Activated CD4-positive, alpha-beta T cell treated with anti-CD3 and anti-CD28 coated beads, Interleukin-2, amount 10 ng/mL, durations not matched to agents 7 days and 5 days (primary cell): ENCODE measurements around the gene STK11. TPM values are rescaled to one million over a fixed set of nuclear protein-coding genes. Genes with fewer than 3 reads are reported as not detected.

Experiments used
- CTCF ChIA-PET: fragments of 350-600 bp; sonication (Branson Sonifier 250); formaldehyde crosslinking; loops from one replicate; lab custom pipeline; 2021; ENCODE audit warnings: antibody characterized with exemption; lab: Charles Lee
- POLR2A ChIA-PET: fragments of 350-600 bp; sonication (Branson Sonifier 250); formaldehyde crosslinking; loops from one replicate; lab custom pipeline; 2021; ENCODE audit warnings: antibody characterized with exemption; lab: Charles Lee
- DNase-seq: peaks from one replicate; pipeline ENCODE4 v3.0.0-alpha.2; 2020
- H3K27ac Mint-ChIP-seq: one replicate; pipeline ENCODE4 v1.8.0; 2021; ENCODE audit warnings: mild to moderate bottlenecking, moderate library complexity, mixed read lengths
- H3K27me3 Mint-ChIP-seq: one replicate; pipeline ENCODE4 v1.8.0; 2021; ENCODE audit warnings: mixed read lengths
- H3K36me3 Mint-ChIP-seq: one replicate; pipeline ENCODE4 v1.8.0; 2021; ENCODE audit warnings: low read depth, mixed read lengths
- H3K4me1 Mint-ChIP-seq: one replicate; pipeline ENCODE4 v1.8.0; 2021; ENCODE audit warnings: mixed read lengths
- H3K4me3 Mint-ChIP-seq: one replicate; pipeline ENCODE4 v1.8.0; 2021; ENCODE audit warnings: mild to moderate bottlenecking, moderate library complexity, mixed read lengths
- H3K9me3 Mint-ChIP-seq: one replicate; pipeline ENCODE4 v1.8.0; 2021; ENCODE audit warnings: mixed read lengths
- total RNA-seq, 2 experiments: library from RNA; stranded (reverse); gene quantifications; one replicate each; pipeline ENCODE4 v1.2.3, GENCODE V29; 2021

STK11 gene
- total RNA-seq, 2 experiments from 2014 or later = 71.7 to 82.0 TPM

DNA sequence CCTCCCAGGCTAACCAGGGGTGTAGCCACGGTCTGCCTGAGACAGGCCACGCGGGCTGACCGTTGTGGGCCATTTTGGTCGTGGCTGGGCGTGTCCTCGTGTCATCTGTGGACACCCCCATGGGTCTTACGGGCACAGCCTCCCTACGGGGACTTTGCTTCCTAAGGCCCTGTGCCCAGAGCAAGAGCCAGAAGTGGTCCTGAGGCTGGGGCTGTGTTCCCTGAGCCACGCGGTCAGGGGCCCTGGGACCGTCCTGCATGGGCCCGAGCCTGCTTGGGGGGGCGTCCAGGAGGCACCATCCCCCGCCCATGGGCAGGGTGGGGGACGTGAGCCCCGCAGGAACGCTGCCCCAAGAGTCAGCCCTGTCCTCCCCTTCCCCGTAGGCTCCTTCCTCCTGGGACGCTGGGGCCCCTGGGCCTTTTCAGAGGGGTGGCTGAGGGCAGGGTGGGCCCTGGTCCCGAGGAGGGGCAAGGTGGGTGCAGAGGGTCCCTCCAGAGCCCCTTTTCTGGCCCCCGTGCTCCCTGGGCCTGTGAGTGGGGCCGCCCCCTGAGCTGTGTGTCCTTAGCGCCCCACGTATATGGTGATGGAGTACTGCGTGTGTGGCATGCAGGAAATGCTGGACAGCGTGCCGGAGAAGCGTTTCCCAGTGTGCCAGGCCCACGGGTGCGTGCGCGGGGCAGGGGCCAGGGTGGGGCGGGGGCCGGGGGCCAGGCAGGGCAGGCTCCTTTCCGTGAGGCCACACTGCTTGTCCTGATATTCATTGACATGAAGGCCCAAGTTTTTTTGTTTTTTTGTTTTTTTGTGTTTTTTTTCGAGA is 13.4 kb downstream of the STK11 start:
- Mint-ChIP-seq H3K36me3 (peaks cover 3% of the 10 kb centered on the region), H3K27me3 (no peaks in the 10 kb centered on the region), H3K9me3 (no peaks in the 10 kb centered on the region), H3K27ac (no peak overlapping the region), H3K4me1 (peaks cover 12% of the 10 kb centered on the region), H3K4me3 (no peak overlapping the region)
- CTCF ChIA-PET = interaction anchor here (2.5 kb wide), 1 partner anchor 22 kb away, joined by 8 read pairs; no protein-coding TSS in a partner anchor
- POLR2A ChIA-PET = no interaction called here
- no peak for DNase-seq

GRCh38 chr19:1219786-1220476 is 14.4 kb downstream of the STK11 start:
- no peaks in the 10 kb centered on the region for H3K9me3 Mint-ChIP-seq
- POLR2A ChIA-PET = no interaction called here
- DNase-seq = no peak
- no peaks in the 10 kb centered on the region for H3K27me3 Mint-ChIP-seq
- peaks cover 3% of the 10 kb centered on the region for H3K36me3 Mint-ChIP-seq
- no peak overlapping the region for H3K4me3 Mint-ChIP-seq
- CTCF ChIA-PET = no interaction called here
- H3K4me1 Mint-ChIP-seq = peaks cover 7% of the 10 kb centered on the region
- no peak overlapping the region for H3K27ac Mint-ChIP-seq

DNA sequence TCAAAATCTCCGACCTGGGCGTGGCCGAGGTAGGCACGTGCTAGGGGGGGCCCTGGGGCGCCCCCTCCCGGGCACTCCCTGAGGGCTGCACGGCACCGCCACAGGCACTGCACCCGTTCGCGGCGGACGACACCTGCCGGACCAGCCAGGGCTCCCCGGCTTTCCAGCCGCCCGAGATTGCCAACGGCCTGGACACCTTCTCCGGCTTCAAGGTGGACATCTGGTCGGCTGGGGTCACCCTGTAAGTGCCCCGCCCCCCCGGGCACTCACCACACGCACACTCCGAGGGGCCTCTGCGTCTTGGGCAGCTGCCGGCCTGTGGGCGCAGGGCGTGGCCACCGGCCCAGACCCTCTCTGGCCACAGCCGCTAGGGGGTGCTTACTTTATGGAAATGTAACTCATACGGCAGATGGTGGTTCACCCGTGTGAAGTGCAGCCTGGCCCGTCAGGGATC is 14.9 kb downstream of the STK11 start:
- ChIA-PET POLR2A (no interaction called here), CTCF (interaction anchor here (1.2 to 2.7 kb wide), 2 partner anchors 16 to 24 kb away, joined by 3 to 11 read pairs; no protein-coding TSS in a partner anchor)
- no peak for DNase-seq
- Mint-ChIP-seq H3K27ac (no peak overlapping the region), H3K9me3 (no peaks in the 10 kb centered on the region), H3K4me3 (no peak overlapping the region), H3K36me3 (peaks cover 3% of the 10 kb centered on the region), H3K27me3 (no peaks in the 10 kb centered on the region), H3K4me1 (peaks cover 7% of the 10 kb centered on the region)

DNA sequence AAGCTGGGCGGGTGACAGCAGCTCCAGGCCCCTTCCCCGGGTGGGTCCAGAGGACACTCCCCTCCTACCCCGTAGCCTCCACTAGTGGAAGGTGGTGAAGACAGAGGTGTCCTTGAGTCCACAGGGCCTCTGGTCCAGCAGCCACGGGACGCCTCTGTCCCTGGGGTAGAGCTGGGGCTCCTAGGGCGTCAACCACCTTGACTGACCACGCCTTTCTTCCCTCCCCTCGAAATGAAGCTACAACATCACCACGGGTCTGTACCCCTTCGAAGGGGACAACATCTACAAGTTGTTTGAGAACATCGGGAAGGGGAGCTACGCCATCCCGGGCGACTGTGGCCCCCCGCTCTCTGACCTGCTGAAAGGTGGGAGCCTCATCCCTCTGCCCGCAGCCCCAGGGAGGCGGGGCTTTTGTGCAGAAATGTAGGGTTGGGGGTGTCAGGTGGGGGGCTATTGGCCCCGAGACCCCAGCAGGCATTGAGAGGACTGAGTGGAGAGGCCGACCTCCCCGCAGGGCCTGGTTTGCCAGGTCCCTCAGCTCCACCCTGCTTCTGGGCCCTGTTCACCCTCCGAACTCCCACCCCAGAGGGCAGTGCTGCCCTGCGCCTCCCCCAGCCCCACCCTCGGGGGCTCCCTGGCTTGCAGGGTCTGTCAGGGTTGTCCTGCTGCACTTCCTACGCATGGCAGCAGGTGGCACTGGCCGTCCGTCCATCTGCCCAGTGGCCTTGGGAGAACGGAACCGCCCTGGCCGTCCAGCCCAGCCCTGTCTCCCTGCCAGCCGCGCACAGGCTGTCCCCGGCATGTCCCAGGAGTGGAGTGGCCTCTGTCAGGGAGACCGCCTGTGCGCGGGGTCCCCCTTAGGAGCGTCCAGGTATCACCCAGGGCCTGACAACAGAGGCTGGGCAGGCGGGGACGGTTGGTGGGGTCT is 15.7 kb downstream of the STK11 start:
- ChIA-PET POLR2A (interaction anchor here (0.6 kb wide), 1 partner anchor 28 kb away, joined by 5 read pairs; no protein-coding TSS in a partner anchor), CTCF (interaction anchor here (1.0 to 2.7 kb wide), 3 partner anchors 15 to 23 kb away, joined by 3 to 11 read pairs (median 3); no protein-coding TSS in a partner anchor)
- Mint-ChIP-seq H3K4me3 (no peak overlapping the region), H3K36me3 (peaks cover 3% of the 10 kb centered on the region), H3K27ac (no peak overlapping the region), H3K4me1 (peaks cover 5% of the 10 kb centered on the region), H3K27me3 (no peaks in the 10 kb centered on the region), H3K9me3 (no peaks in the 10 kb centered on the region)
- DNase-seq = no peak

DNA sequence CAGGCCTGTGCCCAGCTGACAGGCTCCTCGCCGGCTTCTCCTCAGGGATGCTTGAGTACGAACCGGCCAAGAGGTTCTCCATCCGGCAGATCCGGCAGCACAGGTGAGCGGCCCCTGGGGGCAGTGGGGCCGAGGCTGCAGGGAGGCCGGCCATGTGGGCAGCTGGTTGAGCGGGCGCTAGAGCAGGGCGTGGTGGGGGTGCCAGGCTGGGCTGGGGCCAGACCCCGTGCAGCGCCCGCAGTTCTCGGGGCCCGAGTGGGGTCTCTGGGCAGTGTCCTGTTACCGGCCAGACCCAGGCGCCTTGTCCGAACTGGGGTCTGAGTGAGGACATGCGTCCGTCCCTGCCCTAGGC is 16.3 kb downstream of the STK11 start:
- ChIA-PET POLR2A (no interaction called here), CTCF (interaction anchor here (1.0 to 2.7 kb wide), 3 partner anchors 14 to 22 kb away, joined by 3 to 11 read pairs (median 3); no protein-coding TSS in a partner anchor)
- Mint-ChIP-seq H3K27ac (no peak overlapping the region), H3K36me3 (peaks cover 3% of the 10 kb centered on the region), H3K4me3 (no peak overlapping the region), H3K4me1 (peaks cover 5% of the 10 kb centered on the region), H3K27me3 (no peaks in the 10 kb centered on the region), H3K9me3 (no peaks in the 10 kb centered on the region)
- DNase-seq = no peak

DNA sequence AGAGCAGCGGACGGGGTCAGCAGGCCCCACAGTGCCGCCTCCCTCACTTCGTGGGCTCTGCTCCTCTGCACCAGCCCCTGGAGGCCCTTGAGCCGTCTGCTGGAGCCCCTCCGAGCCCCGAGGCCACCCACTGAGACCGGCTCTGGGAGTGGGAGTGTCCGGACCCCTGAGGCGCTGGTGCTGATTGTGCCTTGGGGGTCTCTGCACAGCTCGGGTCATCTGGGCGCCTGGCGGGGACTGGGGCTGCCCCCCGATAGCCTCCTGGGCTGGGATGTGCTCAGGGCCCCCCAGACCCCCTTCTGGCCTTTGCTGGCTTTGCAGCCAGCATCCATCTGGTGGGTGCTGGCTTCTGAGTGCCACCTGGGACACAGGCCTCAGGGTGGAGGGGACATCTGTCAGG is 16.8 kb downstream of the STK11 start:
- Mint-ChIP-seq H3K27ac (no peak overlapping the region), H3K4me3 (no peak overlapping the region), H3K27me3 (no peaks in the 10 kb centered on the region), H3K4me1 (peaks cover 3% of the 10 kb centered on the region), H3K9me3 (no peaks in the 10 kb centered on the region), H3K36me3 (peaks cover 3% of the 10 kb centered on the region)
- POLR2A ChIA-PET = no interaction called here
- CTCF ChIA-PET = interaction anchor here (0.5 to 2.7 kb wide), 4 partner anchors 8 to 51 kb away, joined by 3 to 11 read pairs (median 6); no protein-coding TSS in a partner anchor
- DNase-seq = no peak

GRCh38 chr19:1223018-1223855 is 17.7 kb downstream of the STK11 start:
- ChIA-PET CTCF (interaction anchor here (0.5 to 2.7 kb wide), 5 partner anchors 9 to 158 kb away, joined by 4 to 11 read pairs (median 4); no protein-coding TSS in a partner anchor), POLR2A (no interaction called here)
- H3K4me1 Mint-ChIP-seq = no peaks in the 10 kb centered on the region
- DNase-seq = peak; percentile 41
- H3K36me3 Mint-ChIP-seq = peaks cover 3% of the 10 kb centered on the region
- no peaks in the 10 kb centered on the region for H3K9me3 Mint-ChIP-seq
- H3K27me3 Mint-ChIP-seq = no peaks in the 10 kb centered on the region
- no peak overlapping the region for H3K4me3 Mint-ChIP-seq
- no peak overlapping the region for H3K27ac Mint-ChIP-seq

DNA sequence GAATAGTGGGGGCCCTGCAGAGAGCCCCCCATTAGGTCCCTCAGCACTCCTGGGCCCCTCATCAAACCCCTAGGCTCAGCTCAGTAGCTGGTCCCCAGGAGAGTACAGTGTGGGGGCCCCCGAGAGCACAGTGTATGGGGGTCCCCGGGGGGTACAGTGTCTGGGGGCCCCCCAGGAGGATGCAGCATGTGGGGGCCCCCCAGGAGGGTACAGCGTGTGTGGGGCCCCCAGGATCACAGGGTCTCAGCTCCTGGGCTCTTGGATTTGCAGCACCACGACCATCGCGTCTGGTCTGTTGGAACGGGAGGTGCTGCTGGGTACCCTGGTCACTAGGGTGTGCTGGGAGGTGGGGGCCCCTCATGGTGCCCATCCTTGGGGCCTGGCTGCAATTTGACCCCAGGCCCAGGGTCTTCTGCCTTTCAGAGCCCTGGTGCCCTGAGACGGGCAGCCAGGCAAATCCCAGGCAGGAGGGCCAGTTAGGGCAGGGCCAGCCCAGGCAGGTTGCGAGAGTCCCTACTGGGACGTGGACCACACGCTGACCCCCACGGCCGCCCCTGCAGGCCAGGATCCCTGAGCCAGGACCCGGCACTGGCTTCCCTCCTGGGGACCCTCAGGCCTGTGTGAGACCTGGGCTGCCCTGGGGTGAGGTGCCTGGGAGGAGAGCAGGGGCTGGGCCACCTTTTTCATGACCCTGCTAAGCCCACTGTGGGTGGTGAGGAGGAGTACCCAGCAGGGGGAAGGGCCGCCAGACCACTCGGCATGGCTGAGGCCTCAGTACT is 18.7 kb downstream of the STK11 start:
- ChIA-PET CTCF (interaction anchor here (0.8 to 1.0 kb wide), 3 partner anchors 12 to 159 kb away, joined by 3 to 4 read pairs (median 4); no protein-coding TSS in a partner anchor), POLR2A (no interaction called here)
- DNase-seq = no peak
- Mint-ChIP-seq H3K27me3 (no peaks in the 10 kb centered on the region), H3K4me3 (no peak overlapping the region), H3K36me3 (peaks cover 3% of the 10 kb centered on the region), H3K27ac (no peak overlapping the region), H3K9me3 (no peaks in the 10 kb centered on the region), H3K4me1 (no peaks in the 10 kb centered on the region)

GRCh38 chr19:1224847-1225246 is 19.3 kb downstream of the STK11 start:
- DNase-seq = no peak
- Mint-ChIP-seq H3K36me3 (peaks cover 3% of the 10 kb centered on the region), H3K4me3 (no peak overlapping the region), H3K4me1 (no peaks in the 10 kb centered on the region), H3K27ac (no peak overlapping the region), H3K27me3 (no peaks in the 10 kb centered on the region), H3K9me3 (no peaks in the 10 kb centered on the region)
- POLR2A ChIA-PET = no interaction called here
- CTCF ChIA-PET = interaction anchor here (1.0 to 1.3 kb wide), 2 partner anchors 16 to 20 kb away, joined by 3 to 4 read pairs; no protein-coding TSS in a partner anchor

GRCh38 chr19:1225440-1226226 is 20.1 kb downstream of the STK11 start:
- H3K36me3 Mint-ChIP-seq = peaks cover 3% of the 10 kb centered on the region
- H3K4me3 Mint-ChIP-seq = no peak overlapping the region
- no peak for DNase-seq
- H3K27me3 Mint-ChIP-seq = no peaks in the 10 kb centered on the region
- H3K9me3 Mint-ChIP-seq = no peaks in the 10 kb centered on the region
- H3K27ac Mint-ChIP-seq = peak overlapping the region; percentile 31
- no peaks in the 10 kb centered on the region for H3K4me1 Mint-ChIP-seq
- CTCF ChIA-PET = interaction anchor here (1.0 to 1.3 kb wide), 4 partner anchors 8 to 456 kb away, joined by 3 to 4 read pairs (median 3); no protein-coding TSS in a partner anchor
- POLR2A ChIA-PET = no interaction called here
